Body of pancreas (tissue), 4 donors: ENCODE results near the gene WWOX.

Experiments used
- POLR2A ChIP-seq, 3 donors: fragments of 450-650 bp; IDR thresholded peaks; one replicate each; pipeline ENCODE4 v1.6.1; 2016; ENCODE audit warnings: antibody characterized with exemption in 3 of 3, mild to moderate bottlenecking in 2 of 3
- TF ChIP-seq, protein P1 (sequence below), 7 experiments: fragments of 450-650 bp in 4 of 7; fragments of 200-600 bp in 3 of 7; sonication (generic) in 3 of 7; IDR thresholded peaks; one replicate each; pipeline ENCODE4 v1.5.1; 2016 to 2019; ENCODE audit warnings: antibody characterized with exemption in 7 of 7

DNA sequence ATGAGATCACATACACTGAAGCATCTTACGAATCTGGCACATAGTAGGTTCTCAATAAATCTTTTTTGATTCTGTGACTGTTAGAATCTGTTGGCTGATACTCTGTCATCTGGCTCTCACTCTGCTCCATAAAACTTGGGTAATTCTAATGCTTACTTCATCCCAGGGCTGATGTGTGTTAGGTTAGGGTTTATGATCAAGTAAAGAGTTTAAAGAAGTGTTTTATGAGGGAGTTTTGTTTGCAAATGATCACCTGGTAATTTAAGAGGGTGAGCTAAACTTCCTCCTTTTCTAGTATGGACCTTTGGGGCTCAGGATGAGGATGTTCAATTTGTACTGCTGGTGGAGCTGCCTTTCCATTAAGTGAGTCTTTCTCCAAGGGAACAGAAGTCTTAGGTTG lies 364.1 kb downstream of the WWOX start:
- TF ChIP-seq, protein P1, sequence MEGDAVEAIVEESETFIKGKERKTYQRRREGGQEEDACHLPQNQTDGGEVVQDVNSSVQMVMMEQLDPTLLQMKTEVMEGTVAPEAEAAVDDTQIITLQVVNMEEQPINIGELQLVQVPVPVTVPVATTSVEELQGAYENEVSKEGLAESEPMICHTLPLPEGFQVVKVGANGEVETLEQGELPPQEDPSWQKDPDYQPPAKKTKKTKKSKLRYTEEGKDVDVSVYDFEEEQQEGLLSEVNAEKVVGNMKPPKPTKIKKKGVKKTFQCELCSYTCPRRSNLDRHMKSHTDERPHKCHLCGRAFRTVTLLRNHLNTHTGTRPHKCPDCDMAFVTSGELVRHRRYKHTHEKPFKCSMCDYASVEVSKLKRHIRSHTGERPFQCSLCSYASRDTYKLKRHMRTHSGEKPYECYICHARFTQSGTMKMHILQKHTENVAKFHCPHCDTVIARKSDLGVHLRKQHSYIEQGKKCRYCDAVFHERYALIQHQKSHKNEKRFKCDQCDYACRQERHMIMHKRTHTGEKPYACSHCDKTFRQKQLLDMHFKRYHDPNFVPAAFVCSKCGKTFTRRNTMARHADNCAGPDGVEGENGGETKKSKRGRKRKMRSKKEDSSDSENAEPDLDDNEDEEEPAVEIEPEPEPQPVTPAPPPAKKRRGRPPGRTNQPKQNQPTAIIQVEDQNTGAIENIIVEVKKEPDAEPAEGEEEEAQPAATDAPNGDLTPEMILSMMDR (IDR thresholded peaks at IDR 0.05) = no peak
- TF ChIP-seq POLR2A (IDR thresholded peaks at IDR 0.05) = no peak
